Uterus (tissue), 2 donors: ENCODE measurements around the gene LARP1.

ENCODE experiments used
- POLR2A ChIP-seq, 2 donors: fragments of 450-650 bp; IDR thresholded peaks; one replicate each; pipeline ENCODE4 v1.6.1; 2016; ENCODE audit warnings: antibody characterized with exemption in 2 of 2, mild to moderate bottlenecking in 1 of 2, moderate library complexity in 1 of 2
- TF ChIP-seq, protein P1 (sequence below), 4 experiments: fragments of 200-600 bp in 2 of 4; fragments of 450-650 bp in 2 of 4; sonication (generic) in 2 of 4; IDR thresholded peaks; one replicate each; pipeline ENCODE4 v1.5.1; 2016 to 2019; ENCODE audit warnings: antibody characterized with exemption in 4 of 4, mild to moderate bottlenecking in 2 of 4, moderate library complexity in 1 of 4

DNA sequence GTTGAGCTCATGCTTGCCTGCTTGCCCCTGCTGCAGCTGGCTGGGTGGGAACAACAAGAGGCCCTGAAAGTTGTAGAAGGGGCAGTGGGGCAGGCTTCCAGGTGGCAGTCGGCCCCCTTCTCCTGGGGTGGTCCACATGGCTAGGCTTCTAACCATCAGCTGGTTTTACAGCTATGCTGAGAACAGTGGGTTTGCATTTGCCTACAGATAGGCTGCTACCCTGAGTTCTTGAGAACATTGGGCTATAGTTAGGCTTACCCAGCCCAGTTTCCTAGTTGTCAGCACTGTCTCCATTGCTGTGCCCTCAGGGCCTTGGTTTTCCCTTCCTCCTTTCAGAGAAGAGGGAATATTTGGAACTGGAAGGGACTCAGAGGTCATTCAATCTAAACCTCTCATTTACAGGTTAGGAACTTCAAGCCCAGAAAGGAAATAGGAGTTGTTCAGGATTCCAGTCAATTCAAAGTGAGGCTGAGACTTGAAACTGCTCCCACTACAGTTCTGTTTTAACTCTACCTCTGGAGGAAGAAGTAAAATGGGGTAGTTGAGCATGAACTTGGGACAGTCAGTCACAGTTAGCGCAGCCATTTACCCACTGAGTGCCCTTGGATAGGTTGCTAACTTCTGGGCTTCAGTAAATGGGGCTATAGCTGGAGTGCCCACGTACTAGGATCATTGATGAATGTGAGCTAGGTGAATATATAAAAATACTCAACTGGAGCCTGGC, 11.5 kb downstream of the LARP1 start:
- TF ChIP-seq, protein P1, sequence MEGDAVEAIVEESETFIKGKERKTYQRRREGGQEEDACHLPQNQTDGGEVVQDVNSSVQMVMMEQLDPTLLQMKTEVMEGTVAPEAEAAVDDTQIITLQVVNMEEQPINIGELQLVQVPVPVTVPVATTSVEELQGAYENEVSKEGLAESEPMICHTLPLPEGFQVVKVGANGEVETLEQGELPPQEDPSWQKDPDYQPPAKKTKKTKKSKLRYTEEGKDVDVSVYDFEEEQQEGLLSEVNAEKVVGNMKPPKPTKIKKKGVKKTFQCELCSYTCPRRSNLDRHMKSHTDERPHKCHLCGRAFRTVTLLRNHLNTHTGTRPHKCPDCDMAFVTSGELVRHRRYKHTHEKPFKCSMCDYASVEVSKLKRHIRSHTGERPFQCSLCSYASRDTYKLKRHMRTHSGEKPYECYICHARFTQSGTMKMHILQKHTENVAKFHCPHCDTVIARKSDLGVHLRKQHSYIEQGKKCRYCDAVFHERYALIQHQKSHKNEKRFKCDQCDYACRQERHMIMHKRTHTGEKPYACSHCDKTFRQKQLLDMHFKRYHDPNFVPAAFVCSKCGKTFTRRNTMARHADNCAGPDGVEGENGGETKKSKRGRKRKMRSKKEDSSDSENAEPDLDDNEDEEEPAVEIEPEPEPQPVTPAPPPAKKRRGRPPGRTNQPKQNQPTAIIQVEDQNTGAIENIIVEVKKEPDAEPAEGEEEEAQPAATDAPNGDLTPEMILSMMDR (IDR thresholded peaks at IDR 0.05): no peak
- no peak for TF ChIP-seq POLR2A (IDR thresholded peaks at IDR 0.05)
